GM12878 (cell line): ENCODE measurements around the gene NSL1. TPM values are rescaled to one million over a fixed set of nuclear protein-coding genes. Genes with fewer than 3 reads are reported as not detected.

Source experiments
- CREM ChIP-seq: IDR thresholded peaks from 2 replicates; pipeline ENCODE4 v1.6.1; 2014; ENCODE audit warnings: antibody characterized with exemption, low read depth
- EP300 ChIP-seq, 2 experiments: fragments of 150-350 bp in 1 of 2; IDR thresholded peaks; 2 replicates each; pipeline ENCODE4 v1.6.1; 2011 to 2012; ENCODE audit warnings: low read depth in 2 of 2, low read length in 2 of 2, borderline replicate concordance in 1 of 2, improper control_type of control experiment in 1 of 2, inconsistent platforms in 1 of 2; ENCODE audit not compliant: control insufficient read depth in 1 of 2
- NR2F1 ChIP-seq: fragments of 450-650 bp; conservative IDR thresholded peaks from 2 replicates; pipeline ENCODE4 v1.6.1; 2017; ENCODE audit warnings: mild to moderate bottlenecking
- polyA plus RNA-seq, 11 experiments: library from polyadenylated mRNA; depleted of rRNA in 4 of 11; unstranded in 6 of 11; stranded (reverse) in 5 of 11; fragments of >200 nt; fragmentation: Nextera tagmentation in 4 of 11; fragmentation: Illumina TruSeq in 1 of 11; extraction: Ambion mirVana in 4 of 11; extraction: Trizol in 1 of 11; gene quantifications; 1 replicate in 1 of 11; 2 replicates in 10 of 11; pipeline versions ENCODE4 v1.2.1 to v1.2.3, GENCODE V29; 2011 to 2016; ENCODE audit warnings: inconsistent platforms in 2 of 11, missing spikeins in 2 of 11, low read depth in 1 of 11
- total RNA-seq, 4 experiments: library from RNA; depleted of rRNA in 3 of 4; stranded (reverse); fragments of >200 nt in 3 of 4; fragmentation: Illumina TruSeq in 1 of 4; extraction: Trizol in 1 of 4; gene quantifications; 2 replicates each; pipeline versions ENCODE4 v1.2.1 to v1.2.3, GENCODE V29; 2013 to 2021
- TF ChIP-seq, protein P1 (sequence below): IDR thresholded peaks from 2 replicates; pipeline ENCODE4 v1.6.1; 2011; ENCODE audit warnings: low read depth, low read length, improper control_type of control experiment, borderline replicate concordance
- TF ChIP-seq, protein P2 (sequence below): fragments of 450-650 bp; IDR thresholded peaks from 2 replicates; pipeline ENCODE4 v1.6.1; 2017; ENCODE audit warnings: borderline replicate concordance
- TF ChIP-seq, protein P3 (sequence below): IDR thresholded peaks from 2 replicates; pipeline ENCODE4 v1.6.1; 2011; ENCODE audit warnings: borderline replicate concordance, low read depth, mild to moderate bottlenecking, moderate library complexity, low read length; ENCODE audit not compliant: insufficient read depth, poor library complexity, severe bottlenecking
- TF ChIP-seq, protein P4 (sequence below): IDR thresholded peaks from 2 replicates; pipeline ENCODE4 v1.6.1; 2011; ENCODE audit warnings: borderline replicate concordance, low read depth, mild to moderate bottlenecking, moderate library complexity, mixed read lengths, low read length; ENCODE audit not compliant: insufficient read depth; ENCODE audit errors: extremely low read length

Gene NSL1
- total and polyA plus RNA-seq, 10 of the 15 experiments (the other 5 are each of a cell fraction or from before 2014, with no cell fraction given): 36.7 to 74.2 (median 46.4) TPM

GRCh38 chr1:212703991-212704564, 87.5 kb downstream of the NSL1 start (continued):
- TF ChIP-seq, protein P1, sequence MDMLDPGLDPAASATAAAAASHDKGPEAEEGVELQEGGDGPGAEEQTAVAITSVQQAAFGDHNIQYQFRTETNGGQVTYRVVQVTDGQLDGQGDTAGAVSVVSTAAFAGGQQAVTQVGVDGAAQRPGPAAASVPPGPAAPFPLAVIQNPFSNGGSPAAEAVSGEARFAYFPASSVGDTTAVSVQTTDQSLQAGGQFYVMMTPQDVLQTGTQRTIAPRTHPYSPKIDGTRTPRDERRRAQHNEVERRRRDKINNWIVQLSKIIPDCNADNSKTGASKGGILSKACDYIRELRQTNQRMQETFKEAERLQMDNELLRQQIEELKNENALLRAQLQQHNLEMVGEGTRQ: no peak
- no peak for TF ChIP-seq EP300 (IDR thresholded peaks at IDR 0.05; ENCODE audit: borderline replicate concordance in 1 of 2, control insufficient read depth in 1 of 2, low read depth in 2 of 2, low read length in 2 of 2)
- TF ChIP-seq, protein P2, sequence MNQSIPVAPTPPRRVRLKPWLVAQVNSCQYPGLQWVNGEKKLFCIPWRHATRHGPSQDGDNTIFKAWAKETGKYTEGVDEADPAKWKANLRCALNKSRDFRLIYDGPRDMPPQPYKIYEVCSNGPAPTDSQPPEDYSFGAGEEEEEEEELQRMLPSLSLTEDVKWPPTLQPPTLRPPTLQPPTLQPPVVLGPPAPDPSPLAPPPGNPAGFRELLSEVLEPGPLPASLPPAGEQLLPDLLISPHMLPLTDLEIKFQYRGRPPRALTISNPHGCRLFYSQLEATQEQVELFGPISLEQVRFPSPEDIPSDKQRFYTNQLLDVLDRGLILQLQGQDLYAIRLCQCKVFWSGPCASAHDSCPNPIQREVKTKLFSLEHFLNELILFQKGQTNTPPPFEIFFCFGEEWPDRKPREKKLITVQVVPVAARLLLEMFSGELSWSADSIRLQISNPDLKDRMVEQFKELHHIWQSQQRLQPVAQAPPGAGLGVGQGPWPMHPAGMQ: no peak
- TF ChIP-seq, protein P3, sequence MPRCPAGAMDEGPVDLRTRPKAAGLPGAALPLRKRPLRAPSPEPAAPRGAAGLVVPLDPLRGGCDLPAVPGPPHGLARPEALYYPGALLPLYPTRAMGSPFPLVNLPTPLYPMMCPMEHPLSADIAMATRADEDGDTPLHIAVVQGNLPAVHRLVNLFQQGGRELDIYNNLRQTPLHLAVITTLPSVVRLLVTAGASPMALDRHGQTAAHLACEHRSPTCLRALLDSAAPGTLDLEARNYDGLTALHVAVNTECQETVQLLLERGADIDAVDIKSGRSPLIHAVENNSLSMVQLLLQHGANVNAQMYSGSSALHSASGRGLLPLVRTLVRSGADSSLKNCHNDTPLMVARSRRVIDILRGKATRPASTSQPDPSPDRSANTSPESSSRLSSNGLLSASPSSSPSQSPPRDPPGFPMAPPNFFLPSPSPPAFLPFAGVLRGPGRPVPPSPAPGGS: no peak
- no peak for TF ChIP-seq CREM
- TF ChIP-seq NR2F1: no peak
- TF ChIP-seq, protein P4, sequence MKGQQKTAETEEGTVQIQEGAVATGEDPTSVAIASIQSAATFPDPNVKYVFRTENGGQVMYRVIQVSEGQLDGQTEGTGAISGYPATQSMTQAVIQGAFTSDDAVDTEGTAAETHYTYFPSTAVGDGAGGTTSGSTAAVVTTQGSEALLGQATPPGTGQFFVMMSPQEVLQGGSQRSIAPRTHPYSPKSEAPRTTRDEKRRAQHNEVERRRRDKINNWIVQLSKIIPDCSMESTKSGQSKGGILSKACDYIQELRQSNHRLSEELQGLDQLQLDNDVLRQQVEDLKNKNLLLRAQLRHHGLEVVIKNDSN: no peak
